ENCODE data around the gene ERICH6. TPM values are rescaled to one million over a fixed set of nuclear protein-coding genes. Genes with fewer than 3 reads are reported as not detected.

ERICH6 gene
- total RNA-seq, 1 donor from 2014 or later = not detected

DNA sequence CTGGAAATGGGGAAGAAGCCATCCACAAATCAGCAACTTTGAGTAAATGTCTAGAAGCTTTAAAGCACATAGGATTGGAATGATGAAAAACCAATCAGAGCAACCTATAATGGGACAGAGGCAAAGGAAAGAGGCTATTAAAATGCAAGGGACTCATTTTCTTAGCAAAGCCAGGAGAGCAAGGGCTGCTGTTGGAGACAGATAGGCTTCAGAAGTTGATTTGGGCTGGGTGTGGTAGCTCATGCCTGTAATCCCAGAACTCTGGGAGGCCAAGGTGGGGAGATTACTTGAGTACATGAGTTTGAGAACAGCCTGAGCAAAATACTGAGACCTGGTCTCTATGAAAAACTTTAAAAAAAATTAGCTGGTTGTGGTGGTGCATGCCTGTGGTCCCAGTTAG, 16.1 kb downstream of the ERICH6 start:
- Histone ChIP-seq H3K4me3 (no peak overlapping the region), H3K36me3 (no peaks in the 10 kb centered on the region), H3K9me3 (no peaks in the 10 kb centered on the region), H3K4me1 (no peaks in the 10 kb centered on the region), H3K27ac (no peak overlapping the region), H3K27me3 (no peaks in the 10 kb centered on the region)
- intact Hi-C loops (cut with DNase I) = no loop called here
- TF ChIP-seq, protein P1, sequence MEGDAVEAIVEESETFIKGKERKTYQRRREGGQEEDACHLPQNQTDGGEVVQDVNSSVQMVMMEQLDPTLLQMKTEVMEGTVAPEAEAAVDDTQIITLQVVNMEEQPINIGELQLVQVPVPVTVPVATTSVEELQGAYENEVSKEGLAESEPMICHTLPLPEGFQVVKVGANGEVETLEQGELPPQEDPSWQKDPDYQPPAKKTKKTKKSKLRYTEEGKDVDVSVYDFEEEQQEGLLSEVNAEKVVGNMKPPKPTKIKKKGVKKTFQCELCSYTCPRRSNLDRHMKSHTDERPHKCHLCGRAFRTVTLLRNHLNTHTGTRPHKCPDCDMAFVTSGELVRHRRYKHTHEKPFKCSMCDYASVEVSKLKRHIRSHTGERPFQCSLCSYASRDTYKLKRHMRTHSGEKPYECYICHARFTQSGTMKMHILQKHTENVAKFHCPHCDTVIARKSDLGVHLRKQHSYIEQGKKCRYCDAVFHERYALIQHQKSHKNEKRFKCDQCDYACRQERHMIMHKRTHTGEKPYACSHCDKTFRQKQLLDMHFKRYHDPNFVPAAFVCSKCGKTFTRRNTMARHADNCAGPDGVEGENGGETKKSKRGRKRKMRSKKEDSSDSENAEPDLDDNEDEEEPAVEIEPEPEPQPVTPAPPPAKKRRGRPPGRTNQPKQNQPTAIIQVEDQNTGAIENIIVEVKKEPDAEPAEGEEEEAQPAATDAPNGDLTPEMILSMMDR (IDR thresholded peaks at IDR 0.05) = no peak
- DNase-seq (ENCODE audit: low spot score in 2 of 2) = no peak

DNA sequence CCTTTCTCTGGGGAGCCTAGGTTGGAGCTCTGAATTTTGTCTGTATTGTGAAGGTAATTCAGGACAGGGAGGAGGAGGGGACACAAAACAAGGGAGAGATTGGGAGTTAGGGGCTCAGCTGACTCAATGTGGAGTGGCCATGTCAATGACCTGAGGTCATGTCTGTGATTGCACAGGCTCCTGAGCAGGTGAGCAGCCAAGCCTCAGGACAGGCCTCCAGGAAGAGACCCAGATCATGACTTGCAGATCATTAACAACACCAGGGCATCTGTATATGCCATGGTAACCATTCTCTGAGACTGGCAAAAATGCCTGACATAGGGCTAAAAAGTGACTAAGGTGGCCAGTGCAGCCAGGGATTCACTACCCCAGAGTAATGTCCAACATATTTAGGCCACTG, 20.9 kb downstream of the ERICH6 start:
- Histone ChIP-seq H3K4me3 (no peak overlapping the region), H3K27me3 (no peaks in the 10 kb centered on the region), H3K4me1 (no peaks in the 10 kb centered on the region), H3K27ac (no peak overlapping the region), H3K36me3 (no peaks in the 10 kb centered on the region), H3K9me3 (no peaks in the 10 kb centered on the region)
- intact Hi-C loops (cut with DNase I) = no loop called here
- no peak for DNase-seq (ENCODE audit: low spot score in 2 of 2)
- TF ChIP-seq, protein P1 (IDR thresholded peaks at IDR 0.05) = no peak

DNA sequence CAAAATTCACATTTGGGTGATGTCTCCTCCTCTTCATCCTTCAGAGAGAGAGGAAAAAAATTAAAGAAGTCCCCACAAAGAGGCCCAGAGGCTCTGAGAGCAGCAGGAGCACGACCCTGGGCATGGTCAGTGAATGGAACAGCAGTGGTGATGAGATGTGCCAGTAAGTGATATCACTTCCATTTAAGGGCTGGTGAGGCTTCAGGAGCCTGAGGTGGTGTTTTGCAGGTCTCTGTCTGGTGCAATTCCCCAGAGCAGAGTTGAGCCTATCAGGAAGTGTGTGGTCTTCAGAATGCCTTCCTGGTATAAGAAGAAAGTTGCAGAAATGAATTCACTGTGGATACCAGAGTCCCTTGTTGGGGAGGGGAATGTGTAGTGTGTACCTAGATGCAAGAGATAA, 21.4 kb downstream of the ERICH6 start:
- no peaks in the 10 kb centered on the region for H3K9me3 ChIP-seq
- no peak overlapping the region for H3K27ac ChIP-seq
- no peaks in the 10 kb centered on the region for H3K4me1 ChIP-seq
- intact Hi-C loops (cut with DNase I) = no loop called here
- DNase-seq (ENCODE audit: low spot score in 2 of 2) = no peak
- TF ChIP-seq, protein P1 (IDR thresholded peaks at IDR 0.05) = no peak
- H3K27me3 ChIP-seq = no peaks in the 10 kb centered on the region
- no peak overlapping the region for H3K4me3 ChIP-seq
- no peaks in the 10 kb centered on the region for H3K36me3 ChIP-seq

DNA sequence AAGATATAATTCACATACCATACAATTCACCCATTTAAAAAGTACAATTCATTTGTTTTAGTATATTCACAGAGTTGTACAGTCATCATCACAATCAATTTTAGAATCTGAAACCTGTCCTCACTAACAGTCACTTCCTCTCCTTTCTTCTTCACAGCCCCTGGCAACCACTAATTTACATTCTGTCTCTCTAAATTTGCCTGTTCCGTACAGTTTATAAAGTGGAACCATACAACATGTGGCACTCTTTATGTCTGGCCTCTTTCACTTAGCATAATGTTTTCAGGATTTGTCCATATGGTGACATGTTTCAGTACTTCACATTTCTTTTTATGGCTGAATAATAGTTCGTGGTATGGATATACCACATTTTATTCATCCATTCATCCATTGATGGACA, 22.7 kb downstream of the ERICH6 start:
- Histone ChIP-seq H3K4me1 (no peaks in the 10 kb centered on the region), H3K27me3 (no peaks in the 10 kb centered on the region), H3K9me3 (peaks cover 0 to 9% of the 10 kb centered on the region in 2 donors), H3K27ac (no peak overlapping the region), H3K36me3 (no peaks in the 10 kb centered on the region), H3K4me3 (no peak overlapping the region)
- intact Hi-C loops (cut with DNase I) = no loop called here
- TF ChIP-seq, protein P1 (IDR thresholded peaks at IDR 0.05) = no peak
- DNase-seq (ENCODE audit: low spot score in 2 of 2) = no peak

DNA sequence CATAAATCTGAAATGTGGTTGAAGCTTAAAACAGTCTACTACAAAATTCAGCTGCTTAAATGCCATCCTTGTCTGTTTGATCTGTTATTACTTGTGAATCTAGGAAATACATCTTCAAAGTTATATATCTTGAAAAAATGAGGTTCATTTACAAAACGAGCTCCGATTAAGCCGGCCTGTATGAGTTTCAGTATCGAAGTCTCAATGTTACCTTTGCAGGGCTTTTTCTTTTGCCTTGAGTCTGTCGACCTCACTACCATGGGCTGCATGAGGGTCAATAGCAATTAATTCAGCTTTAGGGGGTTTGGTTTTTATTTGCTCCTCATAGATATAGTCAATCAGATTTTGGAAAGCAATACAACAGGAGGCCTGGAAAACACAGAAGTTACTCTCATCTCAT, 23.2 kb downstream of the ERICH6 start:
- DNase-seq (ENCODE audit: low spot score in 2 of 2) = no peak
- H3K27ac ChIP-seq = no peak overlapping the region
- no peaks in the 10 kb centered on the region for H3K4me1 ChIP-seq
- H3K9me3 ChIP-seq = peaks cover 0 to 14% of the 10 kb centered on the region in 2 donors
- H3K27me3 ChIP-seq = no peaks in the 10 kb centered on the region
- H3K36me3 ChIP-seq = no peaks in the 10 kb centered on the region
- no peak overlapping the region for H3K4me3 ChIP-seq
- intact Hi-C loops (cut with DNase I) = no loop called here
- TF ChIP-seq, protein P1 (IDR thresholded peaks at IDR 0.05) = no peak

DNA sequence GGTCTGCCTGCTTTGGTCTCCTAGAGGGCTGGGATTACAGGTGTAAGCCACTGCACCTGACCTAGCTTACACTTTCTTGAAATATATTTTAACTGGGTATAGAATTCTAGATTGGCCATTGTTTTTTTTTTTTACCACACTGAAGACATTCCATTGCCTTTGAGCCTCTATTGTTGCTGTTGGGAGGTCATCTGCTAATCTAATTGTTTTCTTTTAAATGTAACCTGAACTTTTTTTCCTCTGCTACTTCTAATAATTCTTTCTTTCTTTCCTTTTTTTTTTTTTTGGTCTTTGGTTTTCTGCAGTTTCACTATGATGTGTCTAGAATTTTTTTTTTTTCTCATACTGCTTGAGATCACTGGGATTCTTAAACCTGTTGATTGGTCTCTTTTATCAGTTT, 28.1 kb downstream of the ERICH6 start:
- TF ChIP-seq, protein P1 (IDR thresholded peaks at IDR 0.05) = no peak
- Histone ChIP-seq H3K27me3 (no peaks in the 10 kb centered on the region), H3K27ac (no peak overlapping the region), H3K9me3 (peaks cover 0 to 18% of the 10 kb centered on the region in 2 donors), H3K4me1 (no peaks in the 10 kb centered on the region), H3K4me3 (no peak overlapping the region), H3K36me3 (no peaks in the 10 kb centered on the region)
- intact Hi-C loops (cut with DNase I) = no loop called here
- no peak for DNase-seq (ENCODE audit: low spot score in 2 of 2)
